Dermis microvascular lymphatic vessel endothelial cell (primary cell): ENCODE results near the gene DCST1. TPM values are rescaled to one million over a fixed set of nuclear protein-coding genes. Genes with fewer than 3 reads are reported as not detected.

Experiments used
- DNase-seq, 2 donors: peaks; one replicate each; pipeline versions ENCODE4 v3.0.0 to v3.0.0-alpha.2; 2010; ENCODE audit warnings: low read depth in 2 of 2
- total RNA-seq: library from RNA; depleted of rRNA; stranded (reverse); fragments of >200 nt; gene quantifications from 2 replicates; pipeline ENCODE4 v1.2.1, GENCODE V29; 2014

The DCST1 gene
- total RNA-seq, 1 donor from 2014 or later: not detected

GRCh38 chr1:155072531-155073289 lies 39.1 kb downstream of the DCST1 start:
- no peak for DNase-seq

- no peak for DNase-seq
Measured at GRCh38 chr1:155073377-155074242, 40.0 kb downstream of the DCST1 start.

- no peak for DNase-seq
Measured at GRCh38 chr1:155075535-155075934, 41.9 kb downstream of the DCST1 start.

GRCh38 chr1:155076371-155076770 lies 42.7 kb downstream of the DCST1 start:
- no peak for DNase-seq

- DNase-seq: no peak
Measured at GRCh38 chr1:155077346-155077745, 43.7 kb downstream of the DCST1 start.

GRCh38 chr1:155077758-155078445 lies 44.3 kb downstream of the DCST1 start:
- DNase-seq: no peak

- DNase-seq: peak in 1 of 2 donors; percentile 75
Measured at GRCh38 chr1:155078469-155079209, 45.0 kb downstream of the DCST1 start, which contains the start of gene EFNA3. EFNA3 (plus strand) TSS chr1:155078837; CDS start chr1:155078942, 105 bp downstream.

GRCh38 chr1:155079210-155079486 lies 45.5 kb downstream of the DCST1 start:
- DNase-seq: no peak

GRCh38 chr1:155079487-155080311 lies 46.1 kb downstream of the DCST1 start:
- DNase-seq: no peak

GRCh38 chr1:155080312-155081228 lies 46.9 kb downstream of the DCST1 start:
- peak in 1 of 2 donors; percentile 21 for DNase-seq

- DNase-seq: no peak
Measured at GRCh38 chr1:155081472-155082300, 48.1 kb downstream of the DCST1 start.

- DNase-seq: no peak
Measured at GRCh38 chr1:155082301-155083051, 48.9 kb downstream of the DCST1 start.

- DNase-seq: no peak
Measured at GRCh38 chr1:155083052-155083541, 49.5 kb downstream of the DCST1 start.

- DNase-seq: peak in 1 of 2 donors; percentile 29
Measured at GRCh38 chr1:155083865-155084721, 50.5 kb downstream of the DCST1 start.

- DNase-seq: peak; percentile 68 to 92
Measured at GRCh38 chr1:155084722-155085503, 51.3 kb downstream of the DCST1 start.
